Muscle of back (tissue), 11 donors: ENCODE data around the gene FEM1B. TPM values are rescaled to one million over a fixed set of nuclear protein-coding genes. Genes with fewer than 3 reads are reported as not detected.

ENCODE experiments used
- DNase-seq, 3 donors: peaks; one replicate each; pipeline versions ENCODE4 v3.0.0 to v3.0.0-alpha.2; 2013
- polyA plus RNA-seq, 10 donors: library from polyadenylated mRNA; unstranded; fragments of 120-200 nt; gene quantifications; one replicate each; pipeline ENCODE4 v1.2.1, GENCODE V29; 2013; ENCODE audit not compliant: insufficient read length in 10 of 10

The FEM1B gene
- polyA plus RNA-seq, 10 donors: 31.8 to 49.4 (median 38.8) TPM

GRCh38 chr15:68256675-68257450 lies 20.7 kb upstream of the FEM1B start:
- peak; percentile 76 to 91 (median 78) for DNase-seq

- no peak for DNase-seq
Measured at GRCh38 chr15:68258692-68259091, 18.9 kb upstream of the FEM1B start.

GRCh38 chr15:68259883-68260282 lies 17.7 kb upstream of the FEM1B start:
- no peak for DNase-seq

GRCh38 chr15:68261241-68261640 lies 16.3 kb upstream of the FEM1B start:
- no peak for DNase-seq

GRCh38 chr15:68261980-68262379 lies 15.6 kb upstream of the FEM1B start:
- DNase-seq: no peak

- DNase-seq: no peak
Measured at GRCh38 chr15:68262514-68263356, 14.8 kb upstream of the FEM1B start.

- no peak for DNase-seq
Measured at GRCh38 chr15:68264282-68264681, 13.3 kb upstream of the FEM1B start.

GRCh38 chr15:68265081-68265480 lies 12.5 kb upstream of the FEM1B start:
- no peak for DNase-seq

- no peak for DNase-seq
Measured at GRCh38 chr15:68265674-68266073, 11.9 kb upstream of the FEM1B start.

GRCh38 chr15:68268405-68268804 lies 9.1 kb upstream of the FEM1B start:
- DNase-seq: no peak

GRCh38 chr15:68271854-68272471 lies 5.6 kb upstream of the FEM1B start:
- peak in 1 of 3 donors; percentile 57 for DNase-seq

- peak in 1 of 3 donors; percentile 81 for DNase-seq
Measured at GRCh38 chr15:68272721-68273271, 4.7 kb upstream of the FEM1B start.

- no peak for DNase-seq
Measured at GRCh38 chr15:68274201-68274848, 3.2 kb upstream of the FEM1B start.

GRCh38 chr15:68275165-68275746 lies 2.3 kb upstream of the FEM1B start:
- DNase-seq: no peak

- DNase-seq: no peak
Measured at GRCh38 chr15:68276668-68277067, 877 bp upstream of the FEM1B start.

GRCh38 chr15:68277131-68277602 lies 378 bp upstream of the FEM1B start:
- peak; percentile 63 to 96 (median 86) for DNase-seq

- DNase-seq: no peak
Measured at GRCh38 chr15:68278345-68278594, 725 bp downstream of the FEM1B start.

- peak in 1 of 3 donors; percentile 64 for DNase-seq
Measured at GRCh38 chr15:68278595-68279405, 1.3 kb downstream of the FEM1B start.

GRCh38 chr15:68279779-68280753 lies 2.5 kb downstream of the FEM1B start:
- no peak for DNase-seq
